NCI-H146 treated with DMSO at 0.1 percent for 48 hours (cell line): ENCODE data around the gene MSI2.

Experiments
- DNase-seq: peaks from one replicate; lab custom pipeline; 2025; ENCODE audit not compliant: unreplicated experiment; lab: John Stamatoyannopoulos, UW

MSI2 gene

DNA sequence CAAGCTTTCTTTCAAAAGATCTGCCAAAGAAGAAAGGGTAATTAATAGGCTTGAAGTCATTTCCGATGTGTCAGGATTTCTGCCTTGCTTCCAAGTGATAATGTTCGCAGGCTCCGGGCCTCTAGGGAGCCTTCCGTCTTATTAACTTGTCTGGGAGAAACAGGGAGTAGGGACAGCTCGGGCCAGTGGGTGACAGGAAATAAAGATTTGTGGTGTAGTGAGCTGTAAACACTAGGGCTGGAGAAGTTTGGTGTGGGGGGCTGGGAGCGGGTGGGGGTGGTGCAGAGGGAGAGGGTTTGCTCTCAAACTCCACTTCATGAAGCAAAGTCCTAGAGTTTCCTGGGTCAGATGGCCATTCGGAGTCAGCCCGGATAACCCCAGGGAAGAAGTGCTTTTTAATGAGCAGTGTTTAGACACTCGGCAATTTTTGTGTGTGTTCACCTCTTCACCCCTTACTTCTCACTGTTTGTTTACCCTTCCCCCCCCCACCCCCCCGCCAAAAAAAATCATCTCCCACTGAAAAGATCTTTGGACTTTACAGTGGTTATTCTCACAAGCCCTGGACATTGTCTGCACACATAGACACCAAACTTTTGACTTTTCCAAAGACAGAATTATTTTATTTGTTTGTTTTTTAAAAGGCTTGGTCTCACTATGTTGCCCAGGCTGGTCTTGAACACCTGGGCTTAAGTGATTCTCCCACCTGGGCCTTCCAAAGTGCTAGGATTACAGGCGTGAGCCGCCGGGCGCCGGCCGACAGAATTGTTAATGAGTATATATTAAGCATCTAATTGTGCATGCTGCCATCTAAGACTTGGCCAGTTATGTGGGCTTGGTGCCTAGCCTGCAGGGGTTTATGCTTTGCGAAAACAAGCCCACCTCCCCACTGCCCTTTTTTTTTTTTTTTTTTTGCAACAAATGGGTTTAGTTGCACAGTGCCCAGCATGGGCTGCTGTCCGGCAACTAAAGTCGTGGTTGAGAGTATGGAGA, 292.4 kb downstream of the MSI2 start:
- no peak for DNase-seq

DNA sequence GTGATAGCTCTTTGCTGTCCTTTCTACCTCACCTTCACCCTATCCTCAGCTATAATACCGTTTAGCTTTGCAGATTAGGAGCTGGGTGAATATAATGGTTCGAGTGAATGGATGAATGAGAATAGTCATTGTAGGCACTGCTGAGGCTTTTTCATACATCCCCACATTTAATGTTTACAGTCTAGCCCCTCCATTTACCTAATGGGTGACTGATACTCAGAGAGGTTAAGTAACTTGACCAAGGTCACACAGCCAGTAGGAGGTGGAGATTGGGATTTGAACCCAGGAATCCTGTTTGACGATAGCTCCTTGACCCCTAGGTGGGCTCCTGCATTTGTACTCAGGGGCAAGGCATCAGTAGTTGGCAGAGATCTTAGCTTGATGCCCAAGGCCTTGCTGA, 293.1 kb downstream of the MSI2 start:
- no peak for DNase-seq

DNA sequence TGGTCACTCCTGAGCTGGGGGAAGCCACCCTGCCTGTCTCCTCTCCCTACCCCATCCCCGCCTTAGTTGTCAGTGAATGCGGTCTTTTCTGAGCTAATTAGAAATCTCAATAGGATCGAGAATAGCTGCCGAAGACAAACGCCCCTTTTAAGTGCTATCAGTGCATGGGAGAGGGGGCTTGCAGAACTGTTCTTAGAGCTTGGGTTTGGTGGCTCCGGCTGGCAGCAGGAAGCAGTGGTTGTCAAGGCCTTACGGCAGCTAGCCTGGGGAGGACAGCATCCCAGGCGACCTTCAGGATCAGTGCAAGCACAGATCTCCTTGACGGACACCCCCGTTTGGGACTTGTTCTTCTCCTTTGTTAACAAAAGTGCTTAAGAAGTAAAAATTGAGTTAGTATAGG, 293.7 kb downstream of the MSI2 start:
- DNase-seq, result no peak

DNA sequence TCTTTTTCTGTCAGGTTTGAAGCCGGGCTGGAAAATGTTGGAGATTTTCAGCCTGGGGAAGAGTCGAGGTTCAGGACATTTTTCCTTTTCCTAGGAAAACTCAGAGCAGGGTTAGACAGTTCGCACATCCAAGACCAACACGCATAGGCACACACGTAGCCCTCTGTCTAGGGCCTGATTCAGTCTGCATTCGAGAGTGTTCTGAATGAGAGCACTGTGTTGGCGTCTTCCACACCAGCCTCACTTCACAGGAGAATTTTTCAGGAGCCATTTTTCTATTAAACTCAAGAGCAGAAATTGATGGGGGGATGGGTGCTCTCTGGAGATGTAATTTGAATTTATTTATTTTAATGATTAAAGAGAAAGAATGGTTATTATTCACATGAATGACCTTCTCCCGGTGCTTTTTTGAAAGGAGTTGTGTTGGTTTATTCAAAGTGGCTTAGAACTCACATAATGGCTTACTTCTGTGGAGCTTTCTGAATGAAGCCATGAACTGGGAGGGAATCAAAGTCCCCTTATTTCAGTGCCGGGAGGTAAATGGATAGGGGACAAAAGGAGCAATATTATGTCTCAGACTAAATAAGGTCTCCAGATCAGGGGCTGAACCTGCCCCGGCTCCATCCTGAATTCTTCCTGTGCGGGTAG, 294.5 kb downstream of the MSI2 start:
- no peak for DNase-seq

DNA sequence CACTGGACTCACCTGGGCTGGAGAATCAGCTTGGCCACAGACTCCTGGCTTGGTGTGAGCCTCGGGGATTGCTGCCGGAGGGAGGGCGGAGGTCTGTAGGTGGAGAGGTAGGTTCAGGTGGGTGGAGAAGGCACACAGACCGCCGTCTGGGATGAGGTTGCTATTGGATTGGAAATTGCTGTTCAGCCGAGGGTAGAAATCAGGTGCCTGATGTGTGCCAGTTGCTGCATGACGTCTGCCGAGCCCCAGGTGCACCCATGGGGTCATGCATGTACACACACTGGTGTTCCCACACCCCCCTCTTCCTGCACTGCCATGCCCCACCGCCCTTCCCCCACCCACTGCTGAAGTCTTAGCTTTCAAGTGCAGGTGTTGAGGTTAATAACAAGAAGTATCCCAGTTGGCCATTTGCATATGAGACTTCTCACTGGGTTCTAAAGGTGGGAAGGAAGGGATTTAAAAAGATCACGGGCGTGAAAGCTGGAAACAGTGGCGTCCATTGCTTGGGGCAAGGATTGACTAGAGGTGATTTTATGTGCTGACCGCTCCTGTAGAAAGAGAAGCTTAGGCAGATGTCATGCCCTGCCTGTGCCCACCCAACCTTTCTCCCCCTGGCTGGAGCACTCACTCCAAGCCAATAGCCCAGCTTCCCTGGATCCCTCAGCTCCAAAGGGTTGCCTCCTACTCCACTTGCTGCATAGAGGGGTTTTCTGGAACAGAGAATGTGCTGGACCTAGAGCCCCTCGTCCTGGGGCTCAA, 295.2 kb downstream of the MSI2 start:
- DNase-seq, result no peak

DNA sequence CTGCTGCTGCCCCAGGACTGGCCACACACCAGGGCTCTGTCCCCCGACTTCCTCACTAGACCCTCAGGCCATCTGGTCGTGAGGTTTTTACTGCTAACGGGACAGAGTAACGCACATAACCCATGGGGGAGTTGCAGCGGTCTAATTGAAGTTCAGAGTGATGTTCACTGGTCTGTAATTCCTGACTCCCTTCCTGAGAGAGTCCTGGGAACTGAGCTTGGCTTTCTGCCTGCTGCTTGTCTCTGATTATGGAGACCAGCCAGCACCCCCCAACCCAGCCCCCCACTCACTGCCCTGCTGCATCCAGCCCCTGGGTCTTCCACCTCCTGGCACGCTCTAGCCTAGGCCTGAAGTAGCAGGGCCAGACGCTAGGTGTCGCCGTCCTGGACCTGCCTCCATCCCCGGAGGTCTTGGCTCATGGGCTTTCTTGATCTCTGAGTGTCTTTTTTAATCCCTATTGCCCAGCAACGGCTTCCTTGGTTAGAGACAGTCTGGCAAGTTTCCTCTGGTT, 295.8 kb downstream of the MSI2 start:
- DNase-seq, result no peak

DNA sequence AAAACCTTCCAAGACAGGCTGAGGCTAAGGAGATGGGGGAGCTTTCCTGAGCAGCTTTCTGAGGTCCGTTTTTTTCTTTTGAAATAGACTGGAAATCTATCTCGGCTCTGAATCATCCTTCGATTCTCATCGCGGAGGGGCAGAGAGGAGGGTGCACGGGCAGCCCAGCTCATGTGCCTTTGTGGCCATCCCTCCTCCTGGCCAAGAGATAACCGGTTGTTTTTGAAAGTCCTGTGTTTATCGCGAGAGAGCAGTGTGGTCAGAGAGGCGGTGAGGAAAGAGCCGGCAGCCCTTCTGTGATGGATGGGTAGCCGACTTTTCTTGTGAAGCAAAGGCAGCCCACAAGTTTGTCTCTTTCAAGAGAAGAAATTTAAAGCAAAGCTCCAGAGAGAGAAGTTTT, 297.2 kb downstream of the MSI2 start:
- DNase-seq, result no peak

DNA sequence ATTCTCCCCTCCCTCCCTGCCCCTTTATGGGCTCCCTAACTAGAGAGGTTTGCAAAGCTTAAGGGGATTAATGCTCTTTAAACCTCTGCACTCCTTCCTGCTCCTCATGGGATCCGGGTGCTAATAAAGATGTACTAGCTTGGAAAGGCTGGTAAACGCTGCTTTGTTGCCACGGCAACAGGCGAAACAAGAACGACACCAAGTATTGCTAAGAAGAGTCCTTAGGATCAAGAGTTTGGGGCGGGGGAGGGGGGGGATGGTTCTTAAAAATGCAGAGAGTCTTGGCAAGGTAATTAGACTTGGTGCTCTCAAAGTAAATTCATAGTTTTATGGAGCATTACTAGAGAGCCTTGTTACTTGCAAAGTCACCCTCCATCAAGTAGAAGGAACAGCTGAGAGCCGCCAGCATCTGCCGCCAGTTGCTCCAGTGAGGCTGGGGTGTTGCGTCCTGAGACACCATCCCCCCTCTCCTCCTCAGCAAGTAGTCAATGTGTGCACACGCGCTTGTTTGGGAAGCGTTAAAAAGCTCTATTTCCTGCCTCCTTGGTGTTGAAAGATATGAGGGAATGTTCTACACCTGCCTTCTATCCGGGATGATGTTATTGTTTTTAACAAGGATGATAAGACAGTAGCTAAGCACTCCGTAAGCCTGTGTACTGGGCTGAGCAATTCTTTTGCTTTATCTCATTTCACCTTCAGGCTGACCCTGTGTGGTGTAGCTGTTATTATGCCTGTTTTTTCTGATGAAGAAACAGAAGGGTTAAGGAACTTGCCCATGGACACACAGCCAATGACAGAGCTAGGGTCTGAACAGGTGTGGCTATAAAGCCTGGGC, 297.9 kb downstream of the MSI2 start:
- DNase-seq, result no peak

DNA sequence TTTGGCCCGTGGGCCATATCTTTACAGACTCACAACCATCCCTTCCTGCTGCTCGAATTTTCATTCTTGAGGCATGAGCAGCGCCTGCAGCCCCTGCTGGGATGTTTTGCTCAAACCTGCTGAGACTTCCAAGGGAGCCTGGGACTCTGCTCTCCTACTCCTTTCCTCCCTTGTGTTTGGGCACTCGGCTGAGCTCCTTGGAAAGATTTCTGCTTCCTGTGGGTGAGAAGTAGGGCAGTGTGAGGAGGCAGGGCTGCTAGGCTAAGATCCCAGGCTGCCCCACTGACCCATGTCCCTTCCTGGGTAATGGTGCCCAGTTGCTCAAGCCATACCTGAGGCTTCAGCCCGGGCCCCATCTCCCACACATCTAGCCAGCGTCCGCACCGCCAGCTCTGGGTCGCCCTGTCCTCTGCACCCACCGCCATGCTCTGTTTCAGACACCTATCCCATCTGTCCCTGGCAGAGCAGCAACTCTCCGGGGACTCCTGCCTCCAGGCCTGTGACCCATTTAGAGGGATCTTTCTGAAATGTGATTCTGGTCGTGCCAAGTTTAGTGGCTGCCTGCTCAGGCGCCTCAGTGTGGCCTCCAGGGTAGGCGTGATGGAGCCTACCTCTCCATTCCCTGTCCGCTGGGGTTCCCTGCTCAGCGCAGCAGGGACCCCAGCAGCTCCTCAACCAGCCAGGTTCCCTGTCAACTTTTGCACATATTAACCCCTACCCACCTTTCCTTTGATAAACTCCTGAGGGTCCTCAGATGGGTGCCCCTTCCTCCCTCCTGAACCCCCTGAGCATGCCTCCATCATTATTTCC, 298.7 kb downstream of the MSI2 start:
- DNase-seq, result no peak

DNA sequence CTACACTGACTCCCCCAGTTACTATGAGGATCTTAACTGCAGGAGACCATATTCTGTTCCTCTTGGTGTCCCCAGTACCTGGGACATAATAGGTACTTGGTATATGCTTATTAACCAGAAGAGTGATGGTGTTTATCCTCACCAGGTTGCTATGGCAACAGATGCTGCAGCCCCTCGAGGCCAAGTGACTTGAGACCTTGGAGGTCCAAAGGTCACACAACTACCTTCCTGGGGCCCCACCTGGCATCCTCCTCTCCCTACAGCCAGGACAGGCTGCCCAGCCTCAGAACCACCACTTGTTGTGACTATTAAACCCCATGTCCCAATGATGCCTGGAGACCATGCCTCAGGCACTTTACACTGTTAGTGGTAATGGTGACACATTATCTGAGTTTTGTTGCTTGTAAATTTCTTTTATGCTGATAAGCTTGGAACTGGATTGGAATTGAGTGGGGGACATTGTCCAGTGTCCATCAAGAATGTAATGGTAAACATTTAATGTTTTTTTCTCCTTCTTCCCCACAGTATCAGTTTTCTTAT, 299.4 kb downstream of the MSI2 start:
- DNase-seq, result no peak

DNA sequence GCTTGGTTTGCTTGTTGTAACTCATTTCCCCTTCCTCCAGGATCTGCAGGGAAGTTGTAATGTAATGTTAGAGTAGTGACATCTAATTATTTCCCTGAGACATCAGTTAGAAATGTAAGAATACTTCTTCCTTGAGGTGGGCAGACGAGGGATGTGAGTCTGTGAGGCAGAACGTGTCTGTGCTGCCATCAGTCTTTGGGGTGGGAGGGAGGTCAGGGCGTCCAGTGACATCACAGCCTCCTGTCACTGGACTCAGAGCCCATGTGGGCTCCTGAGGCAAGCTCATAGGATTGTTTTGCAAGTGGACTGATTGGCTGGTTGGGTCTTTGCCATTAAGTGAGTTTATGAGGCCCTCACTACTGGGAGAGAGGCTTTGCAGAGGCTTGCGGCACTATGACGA, 300.0 kb downstream of the MSI2 start:
- DNase-seq, result no peak

DNA sequence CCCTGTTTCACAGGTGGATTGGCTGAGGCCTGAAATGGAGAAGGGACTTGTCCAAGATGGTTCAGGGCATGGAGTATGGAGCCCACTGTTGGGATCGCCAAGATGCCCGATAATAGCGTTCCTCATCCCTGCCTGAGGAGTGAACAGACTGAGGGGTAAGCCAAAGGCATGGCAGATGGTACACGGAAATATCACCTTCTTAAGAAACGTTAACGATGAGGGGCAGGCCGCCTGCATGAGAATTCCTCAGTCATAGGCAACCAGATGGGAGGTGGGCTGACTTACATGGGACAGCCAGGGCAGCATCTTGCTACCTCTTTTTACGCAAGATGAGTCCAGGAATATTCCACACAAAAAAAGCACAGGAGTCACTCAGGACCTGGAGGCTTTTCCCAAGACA, 300.7 kb downstream of the MSI2 start:
- DNase-seq, result no peak

DNA sequence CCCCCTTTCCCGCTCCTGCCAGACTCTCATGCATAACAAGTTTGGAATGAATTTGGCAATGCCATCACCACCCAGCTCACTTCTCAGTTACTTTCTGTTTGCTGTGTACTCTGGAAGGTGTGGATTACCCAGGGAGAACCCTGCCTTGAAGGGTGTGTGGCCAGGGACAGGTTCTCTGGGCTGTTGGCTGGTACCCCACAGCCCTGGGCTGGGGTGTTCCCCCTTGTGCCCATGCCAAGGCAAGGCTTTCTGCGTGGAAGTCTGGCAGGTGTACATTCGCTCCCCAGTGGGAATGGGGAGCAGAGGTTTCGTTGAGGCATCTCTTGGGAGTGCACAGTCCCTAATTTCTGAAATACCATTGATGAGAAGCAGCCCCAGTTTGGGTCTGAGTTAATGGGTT, 301.1 kb downstream of the MSI2 start:
- no peak for DNase-seq

DNA sequence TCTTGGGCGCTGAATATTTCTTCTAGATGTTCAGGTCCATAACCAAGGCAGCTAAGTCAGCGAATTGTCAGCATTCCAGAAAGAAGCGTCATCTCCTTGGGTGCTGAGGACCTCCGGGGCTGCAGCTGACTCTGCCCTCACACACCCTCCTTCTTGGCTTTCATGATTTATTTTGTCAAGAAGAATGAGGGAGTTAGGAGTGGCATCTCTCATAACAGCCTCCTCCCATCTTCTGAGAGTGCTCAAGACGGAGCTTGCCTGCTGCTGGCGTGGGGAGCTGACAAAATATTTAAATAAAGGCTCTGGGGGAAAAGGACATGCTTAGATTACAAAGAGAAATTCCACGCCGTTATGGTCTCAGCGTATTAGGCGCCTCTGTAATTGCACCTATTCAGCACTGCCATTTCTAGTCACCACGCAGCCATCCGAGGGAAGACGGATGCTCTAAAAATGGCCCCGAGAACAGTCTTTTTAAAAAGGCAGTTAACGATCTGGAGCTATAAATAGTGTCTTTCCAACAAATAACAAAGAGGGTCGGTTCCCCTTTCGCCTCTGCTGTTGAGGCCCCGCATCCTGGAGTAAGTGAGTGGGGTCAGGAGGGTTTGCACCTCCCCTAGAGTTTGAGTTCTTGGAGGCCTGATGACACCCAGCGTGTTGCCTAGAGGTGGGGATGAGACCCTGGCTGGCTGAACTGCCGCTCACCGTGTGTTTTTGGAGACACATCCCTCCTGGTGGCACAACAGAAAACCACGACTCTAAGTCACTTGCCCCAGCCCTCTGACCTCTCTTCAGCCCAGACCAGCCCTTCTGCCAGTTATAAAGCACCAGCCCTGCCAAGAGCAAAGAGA, 301.7 kb downstream of the MSI2 start:
- DNase-seq, result no peak

DNA sequence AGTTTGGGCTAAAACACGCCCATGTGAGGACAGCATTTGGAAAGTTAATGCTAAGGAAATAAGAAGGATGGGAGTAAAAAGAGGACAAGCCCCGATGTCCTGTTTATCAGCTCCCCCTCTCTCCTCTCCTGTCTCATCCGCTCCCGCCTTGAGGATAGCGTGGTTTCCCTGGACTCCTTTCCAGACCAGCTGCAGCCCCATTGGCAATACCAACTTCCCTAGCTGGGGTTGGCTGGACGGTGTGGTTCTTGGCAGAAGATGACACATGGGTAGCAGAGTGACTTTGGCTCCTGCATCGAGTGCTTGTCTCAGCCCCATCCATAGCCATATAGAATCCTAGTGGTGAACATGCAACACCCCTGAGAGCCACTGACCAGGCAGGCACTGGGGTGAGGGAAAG, 302.9 kb downstream of the MSI2 start:
- no peak for DNase-seq

DNA sequence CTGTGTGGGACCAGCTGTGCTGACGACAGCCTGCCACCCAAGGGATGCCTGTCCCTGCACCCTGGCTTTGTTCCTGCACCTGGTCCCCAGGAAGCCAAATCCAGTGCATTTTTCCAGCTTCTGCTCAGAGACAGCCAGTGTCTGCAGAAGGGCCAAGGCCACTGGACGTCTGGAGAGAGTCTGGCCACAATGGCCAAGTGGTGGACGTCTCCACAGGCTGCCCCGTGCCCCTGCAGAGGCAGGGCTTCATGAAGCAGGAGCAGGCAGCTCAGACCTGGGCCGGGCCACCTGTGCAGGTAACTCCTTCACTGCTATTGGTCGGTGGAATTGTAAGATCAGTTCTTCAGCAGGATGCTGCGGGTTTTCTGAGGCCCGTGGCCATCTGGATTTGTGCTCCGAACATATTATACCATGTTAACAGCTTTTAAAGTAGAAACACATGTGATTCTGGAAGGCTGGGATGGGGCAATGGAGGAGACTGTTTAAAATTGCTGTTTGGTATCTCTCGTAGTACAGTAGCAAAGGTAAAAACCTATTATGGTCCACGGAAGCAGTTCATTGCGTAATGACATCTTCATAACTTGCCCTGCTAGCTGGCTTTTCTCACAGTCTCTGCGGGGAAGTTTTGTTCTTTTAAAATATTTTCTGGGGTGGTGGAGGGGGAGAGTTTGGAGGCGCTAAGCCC, 303.5 kb downstream of the MSI2 start:
- no peak for DNase-seq

DNA sequence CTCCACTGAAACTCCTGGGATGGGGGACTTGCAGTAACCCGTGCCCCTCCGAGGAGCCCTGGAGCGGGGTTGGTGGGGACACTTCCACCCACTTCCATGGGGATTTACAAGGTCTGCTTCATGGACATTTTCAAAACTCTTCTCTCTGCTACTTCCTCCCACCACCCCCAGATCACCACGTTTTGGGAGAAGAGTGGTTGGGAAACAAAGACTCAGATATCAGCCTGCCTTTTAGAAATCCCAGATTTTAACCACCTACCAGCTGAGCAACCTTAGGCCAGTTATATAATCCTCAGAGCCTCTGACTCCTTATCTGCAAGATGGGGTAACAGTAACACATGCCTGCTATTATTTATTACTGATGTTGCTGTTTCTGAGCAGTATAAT, 304.0 kb downstream of the MSI2 start:
- DNase-seq, result no peak
